Thymus (tissue), 11 donors: Measurements from ENCODE around the gene FUT7. TPM values are rescaled to one million over a fixed set of nuclear protein-coding genes. Genes with fewer than 3 reads are reported as not detected.
"Not testable (repeated sequence)": the region's sequence is repeated elsewhere in the genome, so short reads cannot be mapped to it uniquely, and the experiment has no call there.

ENCODE experiments used
- DNase-seq, 9 donors: peaks; one replicate each; pipeline ENCODE4 v3.0.0-alpha.2; 2013; ENCODE audit warnings: low spot score in 9 of 9, low read depth in 6 of 9, missing footprints in 1 of 9
- H3K27ac ChIP-seq, 2 donors: one replicate each; pipeline ENCODE4 v1.5.1; 2013; ENCODE audit warnings: control low read depth in 1 of 2, low read depth in 1 of 2, low read length in 1 of 2, mild to moderate bottlenecking in 1 of 2, moderate library complexity in 1 of 2
- H3K27me3 ChIP-seq, 2 donors: one replicate each; pipeline ENCODE4 v1.5.1; 2013; ENCODE audit warnings: low read length in 1 of 2; ENCODE audit not compliant: control insufficient read depth in 2 of 2, insufficient read depth in 1 of 2
- H3K36me3 ChIP-seq, 2 donors: one replicate each; pipeline ENCODE4 v1.5.1; 2013; ENCODE audit warnings: low read length in 1 of 2, mild to moderate bottlenecking in 1 of 2, moderate library complexity in 1 of 2; ENCODE audit not compliant: control insufficient read depth in 2 of 2, insufficient read depth in 2 of 2
- H3K4me1 ChIP-seq, 2 donors: one replicate each; pipeline ENCODE4 v1.5.1; 2013; ENCODE audit warnings: low read length in 2 of 2; ENCODE audit not compliant: control insufficient read depth in 2 of 2, insufficient read depth in 2 of 2
- H3K4me3 ChIP-seq, 2 donors: one replicate each; pipeline ENCODE4 v1.5.1; 2013; ENCODE audit warnings: low read length in 2 of 2, control low read depth in 1 of 2, mild to moderate bottlenecking in 1 of 2
- H3K9me3 ChIP-seq, 2 donors: one replicate each; pipeline ENCODE4 v1.5.1; 2013; ENCODE audit warnings: low read length in 1 of 2, mild to moderate bottlenecking in 1 of 2; ENCODE audit not compliant: control insufficient read depth in 2 of 2, insufficient read depth in 1 of 2
- WGBS: extraction: QIAGEN DNeasy Blood & Tissue Kit; methylation state at CpG from one replicate; pipeline ENCODE4 v1.1.7; 2013; 5-methylcytosine and 5-hydroxymethylcytosine counted together
- polyA plus RNA-seq: library from polyadenylated mRNA; stranded (reverse); fragments of 200-250 nt; gene quantifications from one replicate; pipeline ENCODE4 v1.2.3, GENCODE V29; 2013
- total RNA-seq: library from RNA; stranded (reverse); fragments of 120-200 nt; gene quantifications from one replicate; pipeline ENCODE4 v1.2.4, GENCODE V29; 2013
- donor health status: healthy.

Gene FUT7
- total and polyA plus RNA-seq, 2 donors = 0.99 to 4.6 TPM

- DNase-seq = peak; percentile 58 to 90 (median 77)
- Histone ChIP-seq H3K36me3 (peaks cover 0 to 8% of the 10 kb centered on the region in 2 donors), H3K4me3 (no peak overlapping the region), H3K4me1 (peaks cover 24 to 31% of the 10 kb centered on the region in 2 donors), H3K27ac (no peak overlapping the region), H3K27me3 (peaks cover 10 to 24% of the 10 kb centered on the region in 2 donors), H3K9me3 (no peaks in the 10 kb centered on the region)
- WGBS = 60% methylated on average over 12 of the region's 12 CpGs
Measured at GRCh38 chr9:137067860-137068538, 36.1 kb upstream of the FUT7 start.

GRCh38 chr9:137066096-137066861 is 34.4 kb upstream of the FUT7 start:
- H3K36me3 ChIP-seq = peaks cover 0 to 8% of the 10 kb centered on the region in 2 donors
- no peaks in the 10 kb centered on the region for H3K9me3 ChIP-seq
- DNase-seq = no peak
- peaks cover 24 to 28% of the 10 kb centered on the region in 2 donors for H3K4me1 ChIP-seq
- H3K4me3 ChIP-seq = no peak overlapping the region
- WGBS = 98% methylated on average over 26 of the region's 26 CpGs
- H3K27ac ChIP-seq = no peak overlapping the region
- H3K27me3 ChIP-seq = peaks cover 10 to 20% of the 10 kb centered on the region in 2 donors

GRCh38 chr9:137065336-137065967 is 33.6 kb upstream of the FUT7 start:
- Histone ChIP-seq H3K27ac (no peak overlapping the region), H3K4me3 (no peak overlapping the region), H3K27me3 (peaks cover 10 to 14% of the 10 kb centered on the region in 2 donors), H3K4me1 (peaks cover 17 to 20% of the 10 kb centered on the region in 2 donors), H3K9me3 (no peaks in the 10 kb centered on the region), H3K36me3 (peaks cover 0 to 8% of the 10 kb centered on the region in 2 donors)
- 94% methylated on average over 23 of the region's 23 CpGs for WGBS
- DNase-seq = no peak

GRCh38 chr9:137064880-137065164 is 32.9 kb upstream of the FUT7 start:
- peaks cover 10 to 14% of the 10 kb centered on the region in 2 donors for H3K27me3 ChIP-seq
- 96% methylated on average over 12 of the region's 12 CpGs for WGBS
- no peak for DNase-seq
- H3K27ac ChIP-seq = no peak overlapping the region
- no peaks in the 10 kb centered on the region for H3K9me3 ChIP-seq
- no peak overlapping the region for H3K4me3 ChIP-seq
- H3K36me3 ChIP-seq = peaks cover 0 to 8% of the 10 kb centered on the region in 2 donors
- peaks cover 14 to 20% of the 10 kb centered on the region in 2 donors for H3K4me1 ChIP-seq

GRCh38 chr9:137064027-137064879 is 32.4 kb upstream of the FUT7 start:
- 68% methylated on average over 55 of the region's 55 CpGs for WGBS
- Histone ChIP-seq H3K9me3 (no peaks in the 10 kb centered on the region), H3K27ac (no peak overlapping the region), H3K36me3 (peaks cover 0 to 8% of the 10 kb centered on the region in 2 donors), H3K27me3 (peaks cover 5 to 9% of the 10 kb centered on the region in 2 donors), H3K4me3 (no peak overlapping the region), H3K4me1 (peaks cover 8 to 16% of the 10 kb centered on the region in 2 donors)
- DNase-seq = peak in 2 of 9 donors; percentile 40 to 49

GRCh38 chr9:137063311-137064026 is 31.6 kb upstream of the FUT7 start:
- Histone ChIP-seq H3K27ac (no peak overlapping the region), H3K4me3 (no peak overlapping the region), H3K27me3 (peaks cover 0 to 6% of the 10 kb centered on the region in 2 donors), H3K9me3 (no peaks in the 10 kb centered on the region), H3K36me3 (peaks cover 0 to 8% of the 10 kb centered on the region in 2 donors), H3K4me1 (peaks cover under 1 to 8% of the 10 kb centered on the region in 2 donors)
- DNase-seq = no peak
- 92% methylated on average over 26 of the region's 26 CpGs for WGBS

- H3K36me3 ChIP-seq, H3K4me3 ChIP-seq, H3K9me3 ChIP-seq, H3K27ac ChIP-seq, DNase-seq, H3K4me1 ChIP-seq, H3K27me3 ChIP-seq: not testable (repeated sequence)
- WGBS = 92% methylated on average over 9 of the region's 9 CpGs
Measured at GRCh38 chr9:137062798-137063197, 30.9 kb upstream of the FUT7 start.

GRCh38 chr9:137062384-137062783 is 30.5 kb upstream of the FUT7 start:
- no peak for DNase-seq
- WGBS = 94% methylated on average over 15 of the region's 15 CpGs

More at GRCh38 chr9:137062384-137062783, 30.5 kb upstream of the FUT7 start:
- Histone ChIP-seq H3K27me3 (peaks cover 0 to 11% of the 10 kb centered on the region in 2 donors), H3K36me3 (peaks cover 0 to 8% of the 10 kb centered on the region in 2 donors), H3K9me3 (no peaks in the 10 kb centered on the region), H3K27ac (no peak overlapping the region), H3K4me1 (no peaks in the 10 kb centered on the region), H3K4me3 (no peak overlapping the region)
